ENCODE measurements around the gene ZNF615.

DNA sequence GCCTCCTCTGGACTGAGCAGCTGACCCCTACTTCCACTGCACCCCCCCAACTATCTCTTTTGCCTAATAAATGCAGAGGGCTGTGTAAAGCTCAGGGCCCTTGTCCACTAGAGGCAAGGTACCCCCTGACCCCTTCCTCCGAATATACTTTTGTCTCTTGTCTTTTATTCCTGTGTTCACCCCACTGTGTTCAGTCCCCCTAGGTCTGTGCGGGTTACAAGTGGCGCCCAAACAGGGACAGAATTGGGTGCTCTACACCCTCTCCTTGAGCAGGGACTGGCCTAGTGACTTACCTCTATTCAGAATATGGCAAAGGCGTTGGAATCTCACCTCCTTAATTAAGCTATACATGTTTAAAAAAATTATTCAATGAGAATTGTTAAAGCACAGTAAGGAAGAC is 36.4 kb downstream of the ZNF615 start:
- TF ChIP-seq, protein P1, sequence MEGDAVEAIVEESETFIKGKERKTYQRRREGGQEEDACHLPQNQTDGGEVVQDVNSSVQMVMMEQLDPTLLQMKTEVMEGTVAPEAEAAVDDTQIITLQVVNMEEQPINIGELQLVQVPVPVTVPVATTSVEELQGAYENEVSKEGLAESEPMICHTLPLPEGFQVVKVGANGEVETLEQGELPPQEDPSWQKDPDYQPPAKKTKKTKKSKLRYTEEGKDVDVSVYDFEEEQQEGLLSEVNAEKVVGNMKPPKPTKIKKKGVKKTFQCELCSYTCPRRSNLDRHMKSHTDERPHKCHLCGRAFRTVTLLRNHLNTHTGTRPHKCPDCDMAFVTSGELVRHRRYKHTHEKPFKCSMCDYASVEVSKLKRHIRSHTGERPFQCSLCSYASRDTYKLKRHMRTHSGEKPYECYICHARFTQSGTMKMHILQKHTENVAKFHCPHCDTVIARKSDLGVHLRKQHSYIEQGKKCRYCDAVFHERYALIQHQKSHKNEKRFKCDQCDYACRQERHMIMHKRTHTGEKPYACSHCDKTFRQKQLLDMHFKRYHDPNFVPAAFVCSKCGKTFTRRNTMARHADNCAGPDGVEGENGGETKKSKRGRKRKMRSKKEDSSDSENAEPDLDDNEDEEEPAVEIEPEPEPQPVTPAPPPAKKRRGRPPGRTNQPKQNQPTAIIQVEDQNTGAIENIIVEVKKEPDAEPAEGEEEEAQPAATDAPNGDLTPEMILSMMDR (conservative IDR thresholded peaks at IDR 0.05 in 1 of 2, IDR thresholded peaks at IDR 0.05 in 1 of 2; ENCODE audit: low read depth in 1 of 2, low read length in 2 of 2), result no peak
- no peak for TF ChIP-seq EZH2 (IDR thresholded peaks at IDR 0.05; ENCODE audit: low read length, missing control alignments)
